Panc1 (cell line): ENCODE measurements around the gene PHPT1. TPM values are rescaled to one million over a fixed set of nuclear protein-coding genes. Genes with fewer than 3 reads are reported as not detected.

Source experiments
- ATAC-seq: fragments of 200-7000 bp; cut with Tn5 transposase; 2 replicates; pipeline ENCODE4 v1.9.1; 2020; ENCODE audit warnings: mild to moderate bottlenecking, moderate library complexity
- BruUV-seq: library from RNA; stranded (reverse); fragments of 400-500 nt; replicated peaks from 2 replicates; lab custom pipeline; 2021; lab: Mats Ljungman, UMichigan
- CTCF ChIA-PET: fragments of 300-600 bp; sonication (Branson Sonifier 250); formaldehyde crosslinking; loops from one replicate; lab custom pipeline; 2022; ENCODE audit warnings: antibody characterized with exemption; lab: Charles Lee
- POLR2A ChIA-PET: fragments of 300-600 bp; sonication (Branson Sonifier 250); formaldehyde crosslinking; loops from one replicate; lab custom pipeline; 2022; ENCODE audit warnings: antibody characterized with exemption; lab: Charles Lee
- DNase-seq: peaks from one replicate; pipeline ENCODE4 v3.0.0-alpha.2; 2010; ENCODE audit warnings: low read depth, low spot score
- H3K27ac ChIP-seq: 2 replicates; pipeline ENCODE4 v1.5.1; 2011; ENCODE audit warnings: mild to moderate bottlenecking, low read length, inconsistent platforms
- H3K27me3 ChIP-seq: fragments of 200-500 bp; sonication (Bioruptor generic); 2 replicates; pipeline ENCODE4 v1.6.0; 2014; ENCODE audit warnings: low read length, inconsistent platforms; ENCODE audit not compliant: control insufficient read depth, insufficient read depth
- H3K36me3 ChIP-seq: fragments of 200-500 bp; sonication (Bioruptor generic); 2 replicates; pipeline ENCODE4 v1.5.1; 2014; ENCODE audit warnings: inconsistent platforms, mild to moderate bottlenecking, low read length, moderate library complexity; ENCODE audit not compliant: control insufficient read depth, insufficient read depth
- H3K4me1 ChIP-seq: 2 replicates; pipeline ENCODE4 v1.5.1; 2011; ENCODE audit warnings: inconsistent platforms, mild to moderate bottlenecking, low read length, moderate library complexity; ENCODE audit not compliant: control insufficient read depth, insufficient read depth
- H3K4me3 ChIP-seq, 2 experiments: 2 replicates each; pipeline ENCODE4 v1.5.1; 2011 to 2012; ENCODE audit warnings: low read depth in 2 of 2, low read length in 2 of 2, mild to moderate bottlenecking in 2 of 2, inconsistent platforms in 1 of 2, moderate library complexity in 1 of 2
- H3K9me3 ChIP-seq: fragments of 200-500 bp; sonication (Bioruptor generic); 2 replicates; pipeline ENCODE4 v1.5.1; 2014; ENCODE audit warnings: low read depth, mild to moderate bottlenecking, inconsistent platforms, low read length, moderate library complexity; ENCODE audit not compliant: control insufficient read depth, insufficient read depth
- POLR2AphosphoS5 ChIP-seq: IDR thresholded peaks from 2 replicates; pipeline ENCODE4 v1.6.1; 2012; ENCODE audit warnings: mild to moderate bottlenecking, low read depth, low read length, moderate library complexity
- SIN3A ChIP-seq: IDR thresholded peaks from 2 replicates; pipeline ENCODE4 v1.6.1; 2012; ENCODE audit warnings: low read depth, mild to moderate bottlenecking, low read length, moderate library complexity, borderline replicate concordance; ENCODE audit not compliant: insufficient read depth
- TCF7L2 ChIP-seq: IDR thresholded peaks from 2 replicates; pipeline ENCODE4 v1.6.1; 2011; ENCODE audit warnings: mild to moderate bottlenecking, low read depth, low read length, inconsistent platforms
- in situ Hi-C: cut with HindIII; loops from 2 replicates; pipeline ENCODE4 v1.10.0; 2016; ENCODE audit warnings: low sequenced_read_pairs, low pct_unique_long_range_greater_than_20kb
- intact Hi-C: fragments of 100-400 bp; cut with micrococcal nuclease; formaldehyde crosslinking; loops from one replicate; pipeline ENCODE4 v1.10.0; 2022; ENCODE audit not compliant: unreplicated experiment
- microRNA-seq: library from miRNA; unstranded; fragments of <30 nt; microRNA quantifications from one replicate; pipeline ENCODE4 v1.1.0, GENCODE V29; 2020; ENCODE audit not compliant: unreplicated experiment
- total RNA-seq: library from RNA; stranded (reverse); gene quantifications from one replicate; pipeline ENCODE4 v1.2.1, GENCODE V29; 2021; ENCODE audit not compliant: unreplicated experiment
- TF ChIP-seq, protein P1 (sequence below): fragments of 450-650 bp; IDR thresholded peaks from 2 replicates; pipeline ENCODE4 v1.5.1; 2017; ENCODE audit warnings: mild to moderate bottlenecking
- TF ChIP-seq, protein P2 (sequence below), 2 experiments: IDR thresholded peaks; 2 replicates each; pipeline ENCODE4 v1.6.1; 2011 to 2012; ENCODE audit warnings: low read depth in 2 of 2, control low read depth in 1 of 2, low read length in 1 of 2, mild to moderate bottlenecking in 1 of 2, moderate library complexity in 1 of 2; ENCODE audit not compliant: insufficient read depth in 1 of 2

PHPT1 gene
- total RNA-seq, 1 experiment from 2014 or later = 204 TPM

DNA sequence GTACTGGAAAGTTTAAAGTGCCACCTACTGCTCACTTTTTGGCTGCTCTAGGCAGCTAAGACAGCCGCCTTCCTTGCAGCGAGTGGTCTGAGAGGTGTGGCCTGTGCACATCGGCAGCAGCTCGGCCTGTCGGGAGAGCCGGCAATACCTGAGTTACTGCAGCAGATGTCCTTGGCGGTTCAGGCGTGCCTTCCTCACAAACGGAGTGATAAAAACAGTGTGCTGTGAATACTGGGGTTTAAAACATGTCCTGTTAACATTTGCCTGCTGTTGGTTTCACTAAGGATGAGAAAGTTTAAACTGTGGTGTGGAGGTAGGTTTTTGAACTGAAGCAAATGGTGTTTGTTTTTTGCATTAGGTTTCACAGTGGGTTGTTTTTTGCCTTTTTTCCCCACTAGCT, 50.0 kb downstream of the PHPT1 start:
- ChIA-PET POLR2A (no interaction called here), CTCF (interaction anchor here (0.6 to 1.3 kb wide), 2 partner anchors 17 to 22 kb away, joined by 3 to 5 read pairs; no protein-coding TSS in a partner anchor)
- Histone ChIP-seq H3K9me3 (no peaks in the 10 kb centered on the region), H3K36me3 (peaks cover 4% of the 10 kb centered on the region; the same call in 1 of the 2 replicates), H3K27me3 (no peaks in the 10 kb centered on the region), H3K27ac (peak overlapping the region; percentile 97), H3K4me3 (no peak overlapping the region), H3K4me1 (peaks cover 49% of the 10 kb centered on the region)
- no TSS peak for BruUV-seq
- no peak for ATAC-seq
- intact Hi-C loops (no loop called here), in situ Hi-C loops (no loop called here)
- DNase-seq = no peak
- TF ChIP-seq, protein P1, sequence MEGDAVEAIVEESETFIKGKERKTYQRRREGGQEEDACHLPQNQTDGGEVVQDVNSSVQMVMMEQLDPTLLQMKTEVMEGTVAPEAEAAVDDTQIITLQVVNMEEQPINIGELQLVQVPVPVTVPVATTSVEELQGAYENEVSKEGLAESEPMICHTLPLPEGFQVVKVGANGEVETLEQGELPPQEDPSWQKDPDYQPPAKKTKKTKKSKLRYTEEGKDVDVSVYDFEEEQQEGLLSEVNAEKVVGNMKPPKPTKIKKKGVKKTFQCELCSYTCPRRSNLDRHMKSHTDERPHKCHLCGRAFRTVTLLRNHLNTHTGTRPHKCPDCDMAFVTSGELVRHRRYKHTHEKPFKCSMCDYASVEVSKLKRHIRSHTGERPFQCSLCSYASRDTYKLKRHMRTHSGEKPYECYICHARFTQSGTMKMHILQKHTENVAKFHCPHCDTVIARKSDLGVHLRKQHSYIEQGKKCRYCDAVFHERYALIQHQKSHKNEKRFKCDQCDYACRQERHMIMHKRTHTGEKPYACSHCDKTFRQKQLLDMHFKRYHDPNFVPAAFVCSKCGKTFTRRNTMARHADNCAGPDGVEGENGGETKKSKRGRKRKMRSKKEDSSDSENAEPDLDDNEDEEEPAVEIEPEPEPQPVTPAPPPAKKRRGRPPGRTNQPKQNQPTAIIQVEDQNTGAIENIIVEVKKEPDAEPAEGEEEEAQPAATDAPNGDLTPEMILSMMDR = no peak
- TF ChIP-seq, protein P2, sequence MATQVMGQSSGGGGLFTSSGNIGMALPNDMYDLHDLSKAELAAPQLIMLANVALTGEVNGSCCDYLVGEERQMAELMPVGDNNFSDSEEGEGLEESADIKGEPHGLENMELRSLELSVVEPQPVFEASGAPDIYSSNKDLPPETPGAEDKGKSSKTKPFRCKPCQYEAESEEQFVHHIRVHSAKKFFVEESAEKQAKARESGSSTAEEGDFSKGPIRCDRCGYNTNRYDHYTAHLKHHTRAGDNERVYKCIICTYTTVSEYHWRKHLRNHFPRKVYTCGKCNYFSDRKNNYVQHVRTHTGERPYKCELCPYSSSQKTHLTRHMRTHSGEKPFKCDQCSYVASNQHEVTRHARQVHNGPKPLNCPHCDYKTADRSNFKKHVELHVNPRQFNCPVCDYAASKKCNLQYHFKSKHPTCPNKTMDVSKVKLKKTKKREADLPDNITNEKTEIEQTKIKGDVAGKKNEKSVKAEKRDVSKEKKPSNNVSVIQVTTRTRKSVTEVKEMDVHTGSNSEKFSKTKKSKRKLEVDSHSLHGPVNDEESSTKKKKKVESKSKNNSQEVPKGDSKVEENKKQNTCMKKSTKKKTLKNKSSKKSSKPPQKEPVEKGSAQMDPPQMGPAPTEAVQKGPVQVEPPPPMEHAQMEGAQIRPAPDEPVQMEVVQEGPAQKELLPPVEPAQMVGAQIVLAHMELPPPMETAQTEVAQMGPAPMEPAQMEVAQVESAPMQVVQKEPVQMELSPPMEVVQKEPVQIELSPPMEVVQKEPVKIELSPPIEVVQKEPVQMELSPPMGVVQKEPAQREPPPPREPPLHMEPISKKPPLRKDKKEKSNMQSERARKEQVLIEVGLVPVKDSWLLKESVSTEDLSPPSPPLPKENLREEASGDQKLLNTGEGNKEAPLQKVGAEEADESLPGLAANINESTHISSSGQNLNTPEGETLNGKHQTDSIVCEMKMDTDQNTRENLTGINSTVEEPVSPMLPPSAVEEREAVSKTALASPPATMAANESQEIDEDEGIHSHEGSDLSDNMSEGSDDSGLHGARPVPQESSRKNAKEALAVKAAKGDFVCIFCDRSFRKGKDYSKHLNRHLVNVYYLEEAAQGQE (IDR thresholded peaks at IDR 0.05; ENCODE audit: insufficient read depth in 1 of 2, low read depth in 2 of 2, low read length in 1 of 2) = no peak
- TF ChIP-seq POLR2AphosphoS5 (no peak), TCF7L2 (no peak), SIN3A (no peak)

- Histone ChIP-seq H3K36me3 (peaks cover 6% of the 10 kb centered on the region; the same call in 1 of the 2 replicates), H3K27ac (peak overlapping the region; percentile 97), H3K9me3 (no peaks in the 10 kb centered on the region), H3K4me3 (no peak overlapping the region), H3K4me1 (peaks cover 49% of the 10 kb centered on the region), H3K27me3 (no peaks in the 10 kb centered on the region)
- POLR2A ChIA-PET = interaction anchor here (0.6 kb wide), 1 partner anchor 19 kb away, joined by 10 read pairs; no protein-coding TSS in a partner anchor
- intact Hi-C loops = no loop called here
- no peak for TF ChIP-seq TCF7L2
- TF ChIP-seq, protein P2 (IDR thresholded peaks at IDR 0.05; ENCODE audit: insufficient read depth in 1 of 2, low read depth in 2 of 2, low read length in 1 of 2) = no peak
- TF ChIP-seq SIN3A = no peak
- TF ChIP-seq, protein P1 = no peak
- TF ChIP-seq POLR2AphosphoS5 = no peak
- DNase-seq (no peak), ATAC-seq (no peak)
- no TSS peak for BruUV-seq
- CTCF ChIA-PET = no interaction called here
- in situ Hi-C loops = no loop called here
These were observed 51.3 kb downstream of the PHPT1 start for GRCh38 chr9:136900556-136900955.

Small RNA genes lying within 50 kb of the gene (microRNA-seq; reads per million reads assigned to microRNA genes)
- gene MIR4292 (not detected), gene MIR4479 (1.3 reads per million)

Other genes starting within 250 kb of the PHPT1 start
- 42.3 TPM for gene EGFL7, start 186.5 kb upstream of the PHPT1 start, total RNA-seq
- 77.9 TPM for gene AGPAT2, start 162.0 kb upstream of the PHPT1 start, total RNA-seq
- 10.6 TPM for gene DIPK1B, start 136.8 kb upstream of the PHPT1 start, total RNA-seq
- gene LCN10, start 106.5 kb upstream of the PHPT1 start, total RNA-seq = not detected
- gene LCN6, start 100.9 kb upstream of the PHPT1 start, total RNA-seq = not detected
- not detected for gene LCN8, start 91.2 kb upstream of the PHPT1 start, total RNA-seq
- gene LCN15, start 84.9 kb upstream of the PHPT1 start, total RNA-seq = 0.05 TPM
- 53.5 TPM for gene TMEM141, start 58.1 kb upstream of the PHPT1 start, total RNA-seq
- gene CCDC183, start 53.1 kb upstream of the PHPT1 start, total RNA-seq = 0.62 TPM
- 106 TPM for gene RABL6, start 41.5 kb upstream of the PHPT1 start, total RNA-seq
- gene AJM1, start 6.9 kb upstream of the PHPT1 start, total RNA-seq = 7.2 TPM
- gene MAMDC4, start 2.9 kb downstream of the PHPT1 start, total RNA-seq = 6.3 TPM
- 270 TPM for gene EDF1, start 16.9 kb downstream of the PHPT1 start, total RNA-seq
- 48.7 TPM for gene TRAF2, start 37.1 kb downstream of the PHPT1 start, total RNA-seq
- 72.6 TPM for gene FBXW5, start 95.3 kb downstream of the PHPT1 start, total RNA-seq
- 2.9 TPM for gene C8G, start 95.8 kb downstream of the PHPT1 start, total RNA-seq
- gene LCN12, start 102.9 kb downstream of the PHPT1 start, total RNA-seq = 2.5 TPM
- 13.7 TPM for gene PTGDS, start 128.1 kb downstream of the PHPT1 start, total RNA-seq
- gene LCNL1, start 133.6 kb downstream of the PHPT1 start, total RNA-seq = 0.82 TPM
- gene PAXX, start 143.0 kb downstream of the PHPT1 start, total RNA-seq = 64.0 TPM
- 6.2 TPM for gene CLIC3, start 147.2 kb downstream of the PHPT1 start, total RNA-seq
- 27.0 TPM for gene ABCA2, start 178.8 kb downstream of the PHPT1 start, total RNA-seq
- gene FUT7, start 182.7 kb downstream of the PHPT1 start, total RNA-seq = not detected
- 43.5 TPM for gene NPDC1, start 196.8 kb downstream of the PHPT1 start, total RNA-seq
- 2.8 TPM for gene ENTPD2, start 204.7 kb downstream of the PHPT1 start, total RNA-seq
- 18.4 TPM for gene SAPCD2, start 221.1 kb downstream of the PHPT1 start, total RNA-seq
- 23.1 TPM for gene UAP1L1, start 228.1 kb downstream of the PHPT1 start, total RNA-seq
- 57.2 TPM for gene MAN1B1, start 237.6 kb downstream of the PHPT1 start, total RNA-seq